ENCODE data around the gene PHACTR4. TPM values are rescaled to one million over a fixed set of nuclear protein-coding genes. Genes with fewer than 3 reads are reported as not detected.
A peak's percentile ranks its signal among the peaks of the same experiment; 100 is the strongest.
"Not testable (repeated sequence)": the region's sequence is repeated elsewhere in the genome, so short reads cannot be mapped to it uniquely, and the experiment has no call there.

The PHACTR4 gene
- total RNA-seq, 4 donors from 2014 or later, result 9.1 to 17.7 (median 13.4) TPM

DNA sequence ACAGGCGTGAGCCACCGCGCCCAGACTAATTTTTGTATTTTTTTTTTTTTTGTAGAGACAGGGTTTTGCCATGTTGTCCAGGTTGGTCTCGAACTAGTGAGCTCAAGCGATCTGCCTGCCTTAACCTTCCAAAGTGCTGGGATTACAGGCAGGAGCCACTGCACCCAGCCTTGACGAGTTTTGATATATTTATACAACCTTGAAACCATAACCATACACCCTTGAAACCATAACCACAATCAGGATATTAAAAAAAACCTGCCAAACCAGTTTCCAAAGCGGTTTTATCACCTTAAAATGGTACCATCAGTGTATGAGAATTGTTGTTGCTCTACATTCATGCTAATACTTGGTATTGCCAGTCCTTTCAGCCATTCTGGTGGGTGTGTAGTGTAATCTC, 3.7 kb upstream of the PHACTR4 start:
- TF ChIP-seq POLR2A (IDR thresholded peaks at IDR 0.05), result no peak
- TF ChIP-seq, protein P1, sequence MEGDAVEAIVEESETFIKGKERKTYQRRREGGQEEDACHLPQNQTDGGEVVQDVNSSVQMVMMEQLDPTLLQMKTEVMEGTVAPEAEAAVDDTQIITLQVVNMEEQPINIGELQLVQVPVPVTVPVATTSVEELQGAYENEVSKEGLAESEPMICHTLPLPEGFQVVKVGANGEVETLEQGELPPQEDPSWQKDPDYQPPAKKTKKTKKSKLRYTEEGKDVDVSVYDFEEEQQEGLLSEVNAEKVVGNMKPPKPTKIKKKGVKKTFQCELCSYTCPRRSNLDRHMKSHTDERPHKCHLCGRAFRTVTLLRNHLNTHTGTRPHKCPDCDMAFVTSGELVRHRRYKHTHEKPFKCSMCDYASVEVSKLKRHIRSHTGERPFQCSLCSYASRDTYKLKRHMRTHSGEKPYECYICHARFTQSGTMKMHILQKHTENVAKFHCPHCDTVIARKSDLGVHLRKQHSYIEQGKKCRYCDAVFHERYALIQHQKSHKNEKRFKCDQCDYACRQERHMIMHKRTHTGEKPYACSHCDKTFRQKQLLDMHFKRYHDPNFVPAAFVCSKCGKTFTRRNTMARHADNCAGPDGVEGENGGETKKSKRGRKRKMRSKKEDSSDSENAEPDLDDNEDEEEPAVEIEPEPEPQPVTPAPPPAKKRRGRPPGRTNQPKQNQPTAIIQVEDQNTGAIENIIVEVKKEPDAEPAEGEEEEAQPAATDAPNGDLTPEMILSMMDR (IDR thresholded peaks at IDR 0.05 in 4 of 5, conservative IDR thresholded peaks at IDR 0.05 in 1 of 5), result no peak
- no peak for ATAC-seq
- Histone ChIP-seq H3K27me3 (no peaks in the 10 kb centered on the region), H3K4me1 (peaks cover 5 to 8% of the 10 kb centered on the region in 2 donors), H3K9me3 (no peaks in the 10 kb centered on the region), H3K36me3 (no peaks in the 10 kb centered on the region), H3K4me3 (no peak overlapping the region), H3K27ac (no peak overlapping the region)
- no peak for DNase-seq
- intact Hi-C loops (cut with DNase I; ENCODE audit: low total_unique reads) (loop anchor here (5.0 kb wide), 1 partner anchor 39 kb away; the partner anchor contains the start of gene MED18), in situ Hi-C loops (cut with MboI; ENCODE audit: low sequenced_read_pairs in 4 of 4) (loop anchor here in 3 of 4 donors (10.0 to 25.0 kb wide), 3 partner anchors 221 to 521 kb away; partner anchors contain the start of gene RAB42 (in 1 of the 3))

DNA sequence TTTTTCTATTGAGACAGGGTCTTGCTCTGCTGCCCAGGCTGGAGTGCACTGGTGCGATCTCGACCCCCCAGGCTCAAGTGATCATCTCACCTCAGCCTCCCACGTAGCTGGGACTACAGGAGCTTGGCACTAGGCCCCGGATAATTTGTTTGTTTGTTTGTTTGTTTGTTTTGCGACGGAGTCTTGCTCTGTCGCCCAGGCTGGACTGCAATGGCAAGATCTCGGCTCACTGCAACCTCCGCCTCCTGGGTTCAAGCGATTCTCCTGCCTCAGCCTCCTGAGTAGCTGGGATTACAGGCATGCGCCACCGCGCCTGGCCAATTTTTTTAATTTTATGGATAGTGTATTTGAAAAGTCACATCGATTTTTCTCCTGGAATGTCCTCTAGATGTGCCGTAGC, 932 bp upstream of the PHACTR4 start:
- not testable (repeated sequence) for H3K27ac ChIP-seq, H3K9me3 ChIP-seq, DNase-seq, ATAC-seq, H3K27me3 ChIP-seq, H3K36me3 ChIP-seq, H3K4me3 ChIP-seq
- H3K4me1 ChIP-seq, result peaks cover 9 to 11% of the 10 kb centered on the region in 2 donors
- in situ Hi-C loops (cut with MboI; ENCODE audit: low sequenced_read_pairs in 4 of 4), result loop anchor here in 3 of 4 donors (10.0 to 25.0 kb wide), 3 partner anchors 219 to 519 kb away; partner anchors contain the start of gene RAB42 (in 1 of the 3)
- intact Hi-C loops (cut with DNase I; ENCODE audit: low total_unique reads), result loop anchor here (1.0 to 5.0 kb wide), 4 partner anchors 41 to 514 kb away; partner anchors contain the start of genes MED18 and SESN2

DNA sequence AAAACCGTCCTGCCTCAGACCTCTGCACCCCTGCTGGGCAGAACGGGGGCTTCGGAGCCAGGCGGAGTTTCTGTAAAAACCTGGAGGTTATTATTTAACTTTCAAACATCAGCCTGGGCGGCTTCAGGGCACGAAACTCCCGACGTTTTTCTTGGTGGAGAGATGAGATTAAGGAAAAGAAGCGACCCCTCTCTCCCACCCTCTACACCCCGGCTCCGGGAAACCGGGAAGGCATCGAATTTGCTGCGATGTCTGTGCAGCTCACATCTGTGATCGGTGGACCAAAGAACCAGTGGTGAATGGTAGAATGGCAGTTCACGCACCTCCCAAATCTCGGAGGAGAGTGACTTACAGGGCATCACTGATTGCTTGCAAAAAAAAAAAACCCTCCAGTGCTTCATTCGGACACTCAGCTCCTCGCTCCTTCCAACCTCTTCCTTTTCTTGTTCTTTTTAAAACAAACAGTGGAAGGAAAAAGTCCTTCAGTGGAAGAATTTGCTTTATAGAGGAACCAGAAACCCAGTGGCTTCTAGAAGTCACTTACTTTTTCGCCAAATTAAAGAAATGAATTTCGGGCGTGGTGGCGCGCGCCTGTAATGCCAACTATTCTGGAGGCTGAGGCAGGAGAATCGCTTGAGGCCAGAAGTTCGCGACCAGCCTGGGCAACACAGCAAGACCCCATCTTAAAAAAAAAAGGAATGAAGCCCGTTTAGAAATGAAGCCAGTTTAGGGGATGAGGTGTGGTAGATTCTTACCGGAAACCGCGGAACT, 884 bp downstream of the PHACTR4 start:
- Histone ChIP-seq H3K27me3 (no peaks in the 10 kb centered on the region), H3K4me3 (peak overlapping the region; percentile 75 to 92 (median 86)), H3K36me3 (no peaks in the 10 kb centered on the region), H3K4me1 (peaks cover 9 to 16% of the 10 kb centered on the region in 2 donors), H3K27ac (peak overlapping the region; percentile 88 to 95 (median 93)), H3K9me3 (no peaks in the 10 kb centered on the region)
- in situ Hi-C loops (cut with MboI; ENCODE audit: low sequenced_read_pairs in 4 of 4), result loop anchor here in 2 of 4 donors (25.0 kb wide), 2 partner anchors 217 to 517 kb away; partner anchors contain the start of gene RAB42 (in 1 of the 2)
- peak; percentile 13 to 20 for ATAC-seq
- TF ChIP-seq POLR2A (IDR thresholded peaks at IDR 0.05), result no peak
- TF ChIP-seq, protein P1 (IDR thresholded peaks at IDR 0.05 in 4 of 5, conservative IDR thresholded peaks at IDR 0.05 in 1 of 5), result peak in 4 of 5 experiments; percentile 9 to 32 (median 16)
- intact Hi-C loops (cut with DNase I; ENCODE audit: low total_unique reads), result no loop called here
- DNase-seq, result no peak

DNA sequence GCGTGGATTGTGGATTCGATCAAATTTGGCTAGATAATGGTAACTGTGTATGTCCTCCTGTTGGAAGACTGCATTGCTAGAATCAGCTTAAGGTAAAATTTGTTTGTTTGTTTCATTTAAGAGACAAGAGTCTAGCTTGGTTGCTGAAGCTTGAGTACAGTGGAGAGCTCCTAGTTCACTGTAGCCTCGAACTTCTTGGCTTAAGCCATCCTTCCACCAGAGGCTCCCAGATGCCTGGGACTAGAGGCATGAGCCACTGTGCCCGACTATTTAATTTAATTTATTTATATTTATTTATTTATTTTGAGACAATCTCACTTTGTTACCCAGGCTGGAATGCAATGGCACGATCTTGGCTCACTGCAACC, 1.5 kb downstream of the PHACTR4 start:
- ATAC-seq (no peak), DNase-seq (no peak)
- no peak for TF ChIP-seq POLR2A (IDR thresholded peaks at IDR 0.05)
- TF ChIP-seq, protein P1 (IDR thresholded peaks at IDR 0.05 in 4 of 5, conservative IDR thresholded peaks at IDR 0.05 in 1 of 5), result no peak
- Histone ChIP-seq H3K4me1 (peaks cover 9 to 16% of the 10 kb centered on the region in 2 donors), H3K27me3 (no peaks in the 10 kb centered on the region), H3K4me3 (peak overlapping the region in 2 of 4 donors; percentile 84 to 92), H3K27ac (no peak overlapping the region), H3K36me3 (no peaks in the 10 kb centered on the region), H3K9me3 (no peaks in the 10 kb centered on the region)
- in situ Hi-C loops (cut with MboI; ENCODE audit: low sequenced_read_pairs in 4 of 4) (loop anchor here in 2 of 4 donors (25.0 kb wide), 2 partner anchors 216 to 516 kb away; partner anchors contain the start of gene RAB42 (in 1 of the 2)), intact Hi-C loops (cut with DNase I; ENCODE audit: low total_unique reads) (no loop called here)

DNA sequence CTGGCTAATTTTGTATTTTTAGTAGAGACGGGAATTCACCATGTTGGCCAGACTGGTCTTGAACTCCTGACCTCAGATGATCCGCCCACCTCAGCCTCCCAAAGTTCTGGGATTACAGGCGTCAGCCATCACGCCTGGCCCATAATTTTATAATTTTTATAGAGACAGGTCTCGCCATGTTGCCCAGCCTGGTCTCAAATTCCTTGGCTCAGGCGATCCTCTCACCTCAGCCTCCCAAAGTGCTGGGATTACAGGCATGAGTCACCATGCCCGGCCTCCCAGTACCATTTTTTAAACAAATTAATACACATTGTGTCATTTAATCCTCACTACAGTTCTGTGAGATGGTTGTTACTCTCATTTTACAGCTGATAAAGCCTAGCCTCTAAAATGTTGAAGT, 3.9 kb downstream of the PHACTR4 start:
- DNase-seq; H3K36me3 ChIP-seq; H3K27me3 ChIP-seq; intact Hi-C loops (cut with DNase I; ENCODE audit: low total_unique reads); H3K9me3 ChIP-seq; ATAC-seq; H3K4me3 ChIP-seq: not testable (repeated sequence)
- H3K27ac ChIP-seq, result peak overlapping the region in 1 of 4 donors; percentile 29
- in situ Hi-C loops (cut with MboI; ENCODE audit: low sequenced_read_pairs in 4 of 4), result loop anchor here in 2 of 4 donors (25.0 kb wide), 2 partner anchors 214 to 514 kb away; partner anchors contain the start of gene RAB42 (in 1 of the 2)
- H3K4me1 ChIP-seq, result peaks cover 9 to 16% of the 10 kb centered on the region in 2 donors

Data from gastrocnemius medialis (tissue), 4 donors.